PFSK-1 (cell line): ENCODE measurements around the gene PACC1.

Source experiments
- POLR2AphosphoS5 ChIP-seq: IDR thresholded peaks from 2 replicates; pipeline ENCODE4 v1.6.1; 2012; ENCODE audit warnings: low read depth, mild to moderate bottlenecking, control low read depth, low read length, moderate library complexity
- REST ChIP-seq, 2 experiments: IDR thresholded peaks; 2 replicates each; pipeline versions ENCODE4 v1.6.1 to v1.8.0; 2011 to 2012; ENCODE audit warnings: low read depth in 2 of 2, low read length in 2 of 2, control low read depth in 1 of 2, inconsistent platforms in 1 of 2, mild to moderate bottlenecking in 1 of 2, moderate library complexity in 1 of 2; ENCODE audit not compliant: insufficient read depth in 1 of 2
- TAF1 ChIP-seq: IDR thresholded peaks from 2 replicates; pipeline ENCODE4 v1.6.1; 2012; ENCODE audit warnings: low read length, control low read depth, borderline replicate concordance; ENCODE audit not compliant: insufficient read depth

DNA sequence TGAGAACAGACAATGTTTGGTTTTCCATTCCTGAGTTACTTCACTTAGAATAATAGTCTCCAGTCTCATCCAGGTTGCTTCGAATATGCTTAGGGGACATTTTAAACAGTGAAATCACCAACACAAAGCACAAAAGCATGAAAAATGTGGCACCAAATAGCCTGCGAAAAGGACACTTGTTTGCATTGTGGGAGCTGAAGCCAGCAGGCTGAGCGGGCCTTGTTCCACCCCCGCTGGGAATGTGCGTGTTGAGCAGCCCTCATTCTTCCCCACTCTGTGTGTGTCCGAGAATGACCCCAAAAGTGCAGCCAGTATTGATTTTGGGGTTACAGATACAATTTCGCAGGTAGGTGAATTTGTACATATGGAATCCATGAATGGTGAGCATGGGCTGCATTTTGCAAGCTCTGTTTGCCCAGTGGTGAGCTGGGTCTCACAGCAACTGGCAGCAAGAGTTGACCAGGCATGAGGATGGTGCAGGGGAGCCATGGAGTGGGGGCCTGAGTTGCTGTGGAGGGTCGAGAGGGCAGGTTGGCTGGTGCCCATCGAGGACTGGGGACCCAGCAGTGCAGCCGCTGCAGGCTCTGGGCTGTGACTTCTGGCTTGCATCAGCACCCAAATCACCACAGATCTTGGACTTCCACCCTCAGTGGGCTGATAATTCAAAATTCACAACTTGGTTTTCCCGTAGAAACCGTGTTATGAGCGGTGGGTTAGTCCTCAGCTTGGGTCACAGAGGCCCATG, 47.4 kb upstream of the PACC1 start:
- TF ChIP-seq REST (IDR thresholded peaks at IDR 0.05; ENCODE audit: insufficient read depth in 1 of 2, low read depth in 2 of 2, low read length in 2 of 2), result no peak
- no peak for TF ChIP-seq POLR2AphosphoS5
- no peak for TF ChIP-seq TAF1
